Dedifferentiated amniotic fluid mesenchymal stem cell (primary cell): ENCODE results near the gene ZCCHC17.

Experiments
- DNase-seq: peaks from one replicate; pipeline ENCODE4 v3.0.0-alpha.2; 2016; ENCODE audit errors: extremely low spot score

The ZCCHC17 gene

GRCh38 chr1:31396633-31397351, 100.0 kb downstream of the ZCCHC17 start:
- DNase-seq, result no peak

- no peak for DNase-seq
Measured at GRCh38 chr1:31397360-31398095, 100.7 kb downstream of the ZCCHC17 start.

GRCh38 chr1:31398246-31398645, 101.4 kb downstream of the ZCCHC17 start:
- no peak for DNase-seq

DNA sequence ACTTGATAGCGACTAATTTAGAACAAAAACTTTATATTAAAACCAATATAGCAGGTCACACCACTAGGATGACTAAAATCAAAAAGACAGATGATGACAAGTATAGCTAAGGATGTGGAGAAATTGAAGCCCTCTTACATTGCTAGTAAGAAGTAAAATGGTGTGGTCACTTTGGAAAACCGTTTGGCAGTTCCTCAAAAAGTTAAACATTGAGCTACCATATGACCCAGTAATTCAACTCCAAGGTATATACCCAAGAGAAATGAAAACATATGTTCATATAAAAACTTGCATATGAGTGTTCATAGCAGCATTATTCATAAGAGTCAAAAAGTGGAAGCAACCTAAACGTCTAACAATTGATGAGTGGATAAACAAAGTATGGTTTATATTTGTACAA, 103.1 kb downstream of the ZCCHC17 start:
- DNase-seq, result no peak

DNA sequence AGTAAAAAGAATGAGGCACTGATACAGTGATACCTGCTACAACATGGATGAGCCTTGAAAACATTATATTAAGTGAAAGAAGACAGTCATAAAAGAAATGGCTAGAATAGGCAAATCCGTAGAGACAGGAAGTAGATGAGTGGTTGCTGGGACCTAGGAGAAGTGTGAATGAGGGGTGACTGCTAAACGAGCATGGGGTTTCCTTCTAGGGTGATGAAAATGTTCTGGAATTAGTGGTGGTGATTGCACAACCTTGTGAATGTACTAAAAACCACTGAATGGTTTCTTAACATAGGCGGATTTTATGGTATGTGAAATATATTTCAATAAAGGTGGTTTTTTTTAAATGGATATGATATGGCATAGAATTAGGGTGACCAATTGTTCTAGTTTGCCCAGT, 103.6 kb downstream of the ZCCHC17 start:
- DNase-seq, result no peak

DNA sequence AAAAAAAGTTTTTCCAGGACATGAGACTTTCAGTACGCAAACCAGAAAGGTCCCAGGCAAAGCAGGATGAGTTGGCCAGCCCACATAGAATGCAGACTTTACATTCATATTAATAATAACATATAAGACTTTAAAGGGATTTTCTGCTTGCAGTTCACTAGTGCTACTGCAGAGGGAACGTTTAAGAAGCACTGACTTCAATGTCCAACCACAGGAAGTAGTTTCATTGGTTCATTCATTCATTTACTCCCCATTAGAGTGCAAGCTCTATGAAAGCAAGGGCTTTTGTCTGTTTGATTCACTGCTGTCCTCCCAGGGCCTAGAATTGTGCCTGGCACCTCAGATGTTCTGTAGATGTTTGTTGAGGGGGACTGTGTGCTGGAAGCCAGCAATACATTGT, 104.4 kb downstream of the ZCCHC17 start:
- DNase-seq, result no peak

GRCh38 chr1:31405578-31406245, 108.9 kb downstream of the ZCCHC17 start:
- DNase-seq, result no peak

DNA sequence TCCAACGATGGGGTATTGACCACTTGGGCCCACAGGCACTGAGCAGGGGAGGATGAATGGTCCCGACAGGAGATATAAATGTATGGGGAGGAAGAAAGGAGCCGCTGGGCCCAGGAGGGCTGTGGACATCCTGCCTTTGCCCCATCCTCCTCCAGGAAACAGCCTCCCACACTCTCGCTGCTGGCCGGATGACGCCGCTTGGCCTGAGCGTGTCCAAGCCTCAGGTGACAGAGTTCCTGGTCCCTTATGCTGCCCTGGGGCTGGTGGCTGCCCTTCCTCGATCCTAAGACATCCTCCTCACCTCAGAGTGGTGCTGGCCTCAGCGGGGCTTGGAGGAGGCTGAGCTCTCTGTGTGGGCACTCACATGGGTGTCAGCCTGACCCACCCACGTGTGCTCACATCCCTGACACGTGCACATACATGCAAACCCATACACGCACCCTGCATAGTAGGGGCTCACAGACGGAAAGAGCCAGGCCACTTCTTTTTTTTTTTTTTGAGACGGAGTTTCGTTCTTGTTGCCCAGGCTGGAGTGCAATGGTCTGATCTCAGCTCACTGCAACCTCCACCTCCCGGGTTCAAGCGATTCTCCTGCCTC, 110.3 kb downstream of the ZCCHC17 start:
- no peak for DNase-seq

DNA sequence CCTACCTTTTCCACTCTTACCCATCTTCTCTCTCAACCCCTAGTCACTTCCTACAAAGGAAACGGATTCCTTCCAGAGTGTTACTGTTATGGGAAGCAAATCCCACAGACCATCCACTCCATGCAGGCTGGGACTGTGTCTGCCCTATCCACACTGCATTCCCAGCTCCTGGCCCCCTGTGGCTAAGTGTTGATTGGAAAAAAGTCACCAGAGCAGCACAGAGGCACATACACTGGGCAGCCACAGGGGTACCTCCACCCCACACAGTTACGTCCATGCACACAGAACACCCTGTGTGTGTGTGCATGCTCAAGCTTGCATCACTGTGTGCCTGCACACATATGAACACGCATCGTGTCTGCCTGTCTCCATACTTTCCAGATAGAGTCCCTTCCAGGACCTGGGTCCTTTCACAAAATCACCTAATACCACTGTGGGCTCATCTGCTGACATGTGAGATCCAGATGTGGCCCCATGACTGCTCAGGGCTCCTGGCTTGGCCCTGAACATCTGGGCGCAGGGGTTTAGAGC, 112.0 kb downstream of the ZCCHC17 start:
- DNase-seq, result no peak

DNA sequence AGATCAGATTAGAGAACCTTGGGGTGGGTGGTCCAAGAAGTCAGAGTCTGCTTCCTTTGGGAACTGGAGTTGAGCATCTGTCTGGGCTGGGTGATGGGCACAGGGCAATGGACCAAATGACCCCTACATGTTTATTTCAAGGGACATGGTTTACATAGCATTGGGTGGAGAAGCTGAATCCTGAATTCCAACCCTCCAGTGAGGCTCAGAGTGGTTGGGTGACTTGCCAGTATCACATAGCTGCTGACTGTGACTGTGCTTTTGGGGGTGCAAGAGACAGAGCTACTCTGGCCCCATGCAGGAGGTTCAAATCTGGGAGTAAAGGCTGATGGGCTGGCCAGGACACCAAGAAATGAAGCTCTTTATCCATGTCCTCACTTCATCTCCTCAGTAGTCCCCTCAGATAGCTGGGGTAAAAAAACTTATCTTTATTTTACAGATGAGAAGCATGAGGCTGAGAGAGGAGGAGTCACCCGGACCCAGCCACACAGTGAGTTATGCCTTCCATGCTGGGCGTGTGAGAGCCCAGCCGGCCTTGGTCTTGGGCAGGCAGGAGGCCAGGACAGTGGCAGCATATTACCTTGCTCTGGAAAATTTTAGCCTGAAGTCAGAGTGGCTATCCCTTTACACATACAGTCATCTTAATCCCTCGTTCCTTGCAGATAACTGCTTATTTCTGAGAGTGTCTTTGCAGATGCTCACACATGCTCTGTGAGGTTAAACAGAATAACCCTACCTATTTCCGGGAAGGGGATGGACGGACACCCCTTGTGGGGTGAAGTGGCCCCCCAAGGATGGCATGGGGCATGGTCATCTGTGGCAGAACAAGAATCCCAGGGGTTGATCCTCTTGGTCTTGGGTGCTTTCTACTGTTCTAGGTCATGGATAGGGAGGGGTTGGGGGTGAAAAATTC, 113.4 kb downstream of the ZCCHC17 start:
- DNase-seq, result no peak

DNA sequence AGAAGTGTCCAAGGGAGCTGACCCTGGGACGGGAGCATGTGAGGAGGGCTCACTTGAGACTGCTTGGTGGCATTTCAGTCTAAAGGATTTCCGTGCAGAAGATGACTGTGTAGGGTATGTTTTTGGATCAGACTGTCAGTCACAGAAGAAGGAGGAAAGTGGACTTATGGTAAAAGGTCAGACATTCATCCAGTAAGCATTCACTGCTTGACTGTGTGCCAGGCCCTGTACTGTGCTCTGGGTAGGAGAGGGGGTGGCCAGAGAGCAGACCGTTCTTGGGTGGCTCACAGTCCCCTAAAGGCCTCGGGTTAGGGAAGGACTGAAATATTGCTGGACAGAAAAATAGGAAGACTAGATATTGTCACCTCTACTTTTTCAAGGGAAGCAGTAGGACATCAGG, 114.0 kb downstream of the ZCCHC17 start:
- no peak for DNase-seq

GRCh38 chr1:31412205-31412604, 115.4 kb downstream of the ZCCHC17 start:
- no peak for DNase-seq

GRCh38 chr1:31412732-31413404, 116.0 kb downstream of the ZCCHC17 start, which contains the start of gene SERINC2:
TSS of gene SERINC2 (plus strand) at chr1:31413213. CDS start at chr1:31413266, 53 bp downstream.
- DNase-seq, result no peak

- DNase-seq, result no peak
Measured at GRCh38 chr1:31413405-31414001, 116.7 kb downstream of the ZCCHC17 start.
